HuH-7 (cell line): Measurements from ENCODE around the gene TSEN2.
"Not testable (repeated sequence)": the region's sequence is repeated elsewhere in the genome, so short reads cannot be mapped to it uniquely, and the experiment has no call there.

Source experiments
- DNase-seq: peaks from one replicate; pipeline ENCODE4 v3.0.0; 2011; ENCODE audit warnings: low spot score

TSEN2 gene

DNA sequence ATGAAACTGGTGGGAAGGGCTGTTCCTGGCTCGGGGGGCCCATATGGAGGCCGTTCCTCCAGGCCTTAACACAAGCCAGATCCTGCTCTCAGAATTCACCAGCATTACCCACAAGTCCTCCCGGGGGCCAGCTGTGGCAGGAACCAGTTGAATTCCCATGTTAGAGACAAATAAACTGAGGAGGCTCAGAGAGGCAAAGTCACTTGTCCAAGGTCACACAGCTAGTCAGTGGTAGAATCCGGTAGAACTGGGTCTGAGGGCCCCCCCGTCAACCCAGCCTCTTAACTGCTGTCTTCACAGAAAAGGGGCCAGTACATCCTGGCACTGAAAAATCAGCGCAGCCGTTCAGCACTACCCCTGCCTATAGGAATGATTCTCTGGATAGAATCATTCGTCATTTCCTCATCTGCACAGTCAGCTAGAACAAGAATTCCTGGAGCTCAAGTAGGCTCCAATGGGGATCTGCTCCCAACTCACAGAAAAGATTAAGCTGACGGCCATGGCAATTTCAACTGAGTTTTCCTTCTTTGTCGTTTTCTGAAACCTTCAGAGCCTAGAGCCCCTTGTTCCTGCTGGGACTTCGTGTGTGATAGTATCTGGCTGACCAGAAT, 12.2 kb upstream of the TSEN2 start:
- no peak for DNase-seq

DNA sequence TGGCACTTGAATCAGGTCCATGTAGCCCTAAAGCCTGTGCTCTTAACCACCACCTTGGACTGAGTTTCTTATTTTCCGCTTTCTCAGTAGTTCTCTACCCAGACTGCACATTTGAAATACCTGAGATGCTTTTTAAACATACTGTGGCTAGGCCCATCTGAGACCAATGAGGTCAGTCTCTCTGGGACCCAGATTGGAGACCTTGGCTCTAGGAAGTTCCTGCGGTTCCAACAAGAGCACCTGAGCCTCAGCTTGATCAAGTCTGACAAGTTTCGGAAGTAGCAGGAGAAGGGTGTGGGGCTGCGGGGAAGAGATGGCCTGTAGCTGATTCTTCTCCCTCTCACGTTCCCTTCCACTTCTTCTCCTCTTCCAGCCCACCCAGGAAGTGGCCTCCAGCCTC, 11.5 kb upstream of the TSEN2 start:
- DNase-seq: no peak

DNA sequence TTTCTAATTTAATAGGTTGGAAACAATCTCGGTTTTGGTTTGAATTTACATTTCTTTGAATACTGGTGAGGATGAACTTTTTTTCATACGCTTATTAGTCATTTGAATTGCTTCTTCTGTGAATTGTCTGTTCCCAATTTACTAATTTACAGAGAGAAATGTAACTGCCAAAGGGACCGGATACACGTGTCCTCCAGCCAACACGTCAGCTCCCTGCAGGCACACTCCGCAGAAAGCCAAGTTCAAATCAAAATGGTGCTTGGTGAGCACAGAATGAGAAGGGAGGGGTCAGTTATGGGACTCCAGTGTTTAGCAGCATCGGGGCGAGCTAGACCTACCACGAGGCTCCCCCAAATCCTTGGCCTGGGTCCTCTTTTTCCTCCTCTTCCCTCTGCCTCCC, 10.8 kb upstream of the TSEN2 start:
- no peak for DNase-seq

DNA sequence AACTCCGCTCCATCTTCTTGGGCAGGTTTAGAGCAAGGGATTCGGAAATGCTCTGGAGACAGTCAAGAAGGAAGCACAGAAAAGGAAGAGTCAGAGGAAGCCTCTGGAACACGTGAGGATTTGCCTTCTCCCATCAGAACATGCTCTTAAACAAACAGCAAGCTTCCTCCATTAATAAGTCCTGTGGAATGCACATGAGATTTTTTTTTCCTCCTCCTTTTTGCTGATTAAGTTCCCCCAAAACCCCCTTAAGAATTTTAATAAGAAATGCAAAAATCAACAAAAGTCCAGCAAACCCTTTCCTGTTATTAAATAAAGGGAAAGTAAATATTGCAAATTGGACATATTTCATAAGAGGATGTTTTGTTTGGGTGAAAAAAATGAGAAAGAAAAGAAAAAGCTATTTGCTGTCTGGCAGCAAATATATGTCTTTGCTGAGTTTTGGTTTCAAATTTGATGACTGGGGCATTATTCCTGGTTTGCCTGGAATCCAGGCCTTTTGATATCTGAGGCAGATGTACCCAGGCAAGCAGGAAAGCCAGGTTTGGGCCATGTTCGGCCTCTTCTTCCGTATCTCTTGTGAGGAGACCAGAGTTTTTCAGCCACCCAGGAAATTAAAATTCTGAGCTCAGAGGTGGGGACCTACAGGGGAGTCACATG, 7.9 kb upstream of the TSEN2 start:
- no peak for DNase-seq

DNA sequence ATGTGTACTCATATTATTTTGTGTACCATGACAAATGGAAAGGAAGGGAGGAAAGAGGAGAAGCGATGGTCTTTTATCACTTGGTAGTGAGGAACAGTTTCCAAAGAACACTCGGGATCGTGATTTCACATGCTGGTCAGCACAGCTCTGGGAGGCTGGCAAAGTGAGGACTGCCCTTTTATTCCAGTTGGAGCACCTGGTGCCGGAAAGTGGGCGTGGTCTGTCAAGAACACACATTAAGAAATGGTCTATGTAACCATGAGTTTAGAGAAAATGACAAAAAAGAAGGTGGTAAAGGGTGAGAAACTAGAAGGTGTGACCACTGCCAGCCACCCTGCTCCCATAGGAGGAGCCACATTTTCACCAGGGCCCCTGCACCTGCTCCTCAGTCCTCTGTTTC, 7.0 kb upstream of the TSEN2 start:
- DNase-seq: no peak

DNA sequence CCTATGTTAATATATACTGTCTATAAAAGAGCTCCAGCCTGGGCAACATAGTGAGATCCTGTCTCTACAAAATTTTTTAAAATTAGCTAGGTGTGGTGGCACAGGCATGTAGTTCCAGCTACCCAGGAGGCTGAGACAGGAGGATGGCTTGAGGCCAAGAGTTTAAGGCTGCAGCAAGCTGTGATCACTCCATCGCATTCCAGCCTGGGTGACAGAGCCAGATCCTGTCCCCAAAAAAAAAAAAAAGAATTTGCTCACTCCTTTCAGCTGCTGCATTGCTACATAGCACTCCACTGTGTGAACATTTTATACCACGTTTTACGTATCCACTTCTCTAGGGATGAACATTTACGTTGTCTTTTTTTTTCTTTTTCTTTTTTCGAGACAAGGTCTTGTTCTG, 6.0 kb upstream of the TSEN2 start:
- no peak for DNase-seq

DNA sequence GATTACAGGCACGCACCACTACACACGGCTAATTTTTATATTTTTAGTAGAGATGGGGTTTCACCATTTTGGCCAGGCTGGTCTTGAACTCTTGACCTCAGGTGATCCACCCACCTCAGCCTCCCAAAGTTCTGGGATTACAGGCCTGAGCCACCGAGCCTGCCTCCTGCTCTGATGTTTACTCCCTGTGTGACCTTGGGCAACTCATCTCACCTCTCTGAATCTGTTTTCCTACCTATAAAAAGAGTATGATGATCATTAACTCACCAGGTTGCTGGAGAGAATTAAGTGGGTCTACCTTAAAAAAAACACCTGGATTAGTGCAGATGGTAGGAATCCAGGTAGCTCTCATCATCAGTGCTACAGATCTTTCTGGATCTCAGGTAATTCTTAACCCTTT, 5.1 kb upstream of the TSEN2 start:
- not testable (repeated sequence) for DNase-seq

DNA sequence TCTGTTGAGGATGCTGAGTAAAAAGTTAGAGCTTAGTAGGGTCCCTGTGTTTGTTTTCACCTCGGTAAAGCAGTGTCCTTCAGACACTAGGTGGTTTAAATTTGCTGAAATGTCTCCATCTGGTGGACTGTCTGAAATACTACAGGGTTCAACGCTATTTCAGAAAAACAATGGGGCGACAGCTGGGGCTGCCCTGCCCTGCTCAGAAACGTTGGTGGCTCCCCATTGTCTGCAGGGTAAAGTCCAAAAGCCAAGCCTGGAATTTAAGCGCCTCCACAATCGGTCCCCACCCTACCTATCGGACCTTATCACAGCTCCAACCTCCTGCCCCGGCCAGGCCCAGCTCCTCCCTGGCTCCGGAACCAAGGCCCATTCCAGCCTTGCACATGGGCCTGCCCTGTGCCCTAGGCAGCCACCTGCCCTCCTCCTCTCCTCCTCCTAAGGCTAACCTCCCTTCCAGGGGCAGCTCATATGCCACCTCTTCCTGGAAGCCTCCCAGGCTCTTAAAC, 4.3 kb upstream of the TSEN2 start:
- DNase-seq: peak; percentile 92

DNA sequence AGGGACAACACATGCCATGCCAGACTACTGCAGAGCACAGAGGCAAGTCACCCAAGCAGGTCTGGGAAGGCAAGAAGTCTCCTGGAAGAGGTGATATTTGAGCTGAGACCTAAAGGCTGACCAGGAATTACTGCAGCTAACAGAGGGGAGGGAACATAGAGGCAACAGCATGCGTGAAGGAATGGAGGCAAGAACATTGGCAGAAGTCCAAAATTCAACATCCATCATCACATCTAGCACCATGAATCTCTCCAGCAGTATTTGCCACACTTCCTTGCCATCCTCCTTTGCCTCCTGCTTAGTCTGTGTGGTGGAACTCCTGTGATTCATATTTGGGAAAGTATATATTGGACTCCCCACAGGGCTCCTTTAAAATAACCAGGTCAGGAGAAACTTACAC, 870 bp upstream of the TSEN2 start:
- DNase-seq: no peak

DNA sequence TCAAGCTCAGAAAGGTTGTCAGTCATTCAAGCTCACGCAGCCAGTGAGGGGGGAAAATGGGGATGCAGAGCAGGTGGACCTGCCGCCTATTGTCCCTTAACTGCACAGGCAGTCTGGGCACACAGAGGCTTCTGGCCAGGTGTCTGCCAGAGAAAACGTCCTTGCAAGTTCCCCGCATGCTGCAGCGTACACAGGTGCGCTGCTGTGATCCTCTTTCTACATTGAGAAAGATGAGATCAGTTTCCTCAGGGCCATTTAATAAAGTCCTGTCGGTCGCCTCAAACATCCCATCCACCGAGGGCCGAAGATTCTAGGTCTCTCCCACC, 445 bp upstream of the TSEN2 start:
- DNase-seq: no peak

DNA sequence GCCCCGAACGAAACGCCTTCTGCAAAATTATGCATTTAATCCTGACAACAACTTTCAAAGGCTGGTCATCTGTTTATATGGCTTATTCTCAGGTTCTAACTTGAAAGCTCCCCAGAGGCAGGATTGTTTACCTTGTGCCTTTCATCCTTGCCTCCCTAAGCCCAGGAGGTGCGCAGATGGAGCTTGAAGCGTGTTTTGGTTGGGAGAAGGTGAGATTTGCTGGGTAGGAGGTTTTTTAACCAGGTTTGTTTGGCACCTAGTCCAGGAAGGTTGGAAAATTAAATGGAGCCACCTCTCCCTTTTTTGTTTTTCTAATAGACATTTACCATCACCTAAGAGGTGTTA, 675 bp downstream of the TSEN2 start:
- DNase-seq: no peak

DNA sequence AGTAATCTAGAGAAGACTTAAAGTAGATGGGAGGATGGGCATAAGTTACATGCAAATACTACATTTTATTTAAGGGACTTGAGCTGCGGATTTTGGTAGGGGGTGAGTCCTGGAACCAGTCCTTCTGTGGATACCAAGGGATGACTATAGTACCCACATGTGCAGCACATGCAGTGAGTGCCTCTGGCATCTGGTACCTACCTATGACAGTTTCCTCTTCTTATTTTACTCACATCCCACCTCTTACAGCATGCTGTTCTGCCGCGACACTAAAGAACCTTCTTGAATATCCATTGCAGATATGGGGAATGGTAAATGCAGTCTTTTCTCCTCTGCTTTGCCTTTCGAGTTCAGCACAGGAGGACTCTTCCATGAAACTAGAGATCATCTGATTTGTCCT, 1.7 kb downstream of the TSEN2 start:
- DNase-seq: no peak

DNA sequence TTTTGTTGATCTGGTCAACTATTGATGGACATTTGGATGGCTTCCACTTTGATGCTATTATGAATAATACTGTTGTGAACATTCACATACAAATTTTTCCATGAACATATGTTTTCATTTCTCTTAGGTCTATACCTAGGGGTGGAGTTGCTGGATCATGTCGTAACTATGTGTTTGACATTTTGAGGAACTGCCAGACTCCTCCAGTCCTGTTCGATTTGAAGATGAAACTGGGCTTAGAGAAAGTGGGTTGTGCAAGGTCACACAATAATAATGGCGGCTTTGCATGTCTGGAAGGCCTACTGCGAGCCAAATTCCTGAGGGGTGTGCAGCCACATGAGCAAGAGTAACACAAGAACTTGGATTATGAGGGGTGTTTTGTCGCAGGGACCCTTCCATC, 2.6 kb downstream of the TSEN2 start:
- no peak for DNase-seq

DNA sequence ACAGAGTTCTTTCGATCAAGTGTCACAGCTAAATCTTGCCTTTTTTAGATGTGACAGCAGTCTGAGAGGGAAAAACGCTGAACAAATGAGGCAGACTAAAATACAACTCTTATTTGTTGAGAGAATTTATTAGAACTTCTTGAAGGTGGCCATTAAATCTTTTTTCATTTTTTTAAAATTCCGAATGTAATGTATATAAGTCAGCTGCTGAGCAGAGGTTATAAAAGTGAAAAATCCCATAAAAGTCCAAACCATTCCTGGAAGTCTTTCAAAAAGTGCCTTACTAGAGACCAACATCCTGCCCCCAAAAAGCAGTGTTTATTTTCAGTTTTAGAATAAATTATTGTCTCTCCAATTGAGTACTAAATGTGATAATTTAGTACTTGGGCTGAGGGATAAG, 3.1 kb downstream of the TSEN2 start:
- DNase-seq: no peak

DNA sequence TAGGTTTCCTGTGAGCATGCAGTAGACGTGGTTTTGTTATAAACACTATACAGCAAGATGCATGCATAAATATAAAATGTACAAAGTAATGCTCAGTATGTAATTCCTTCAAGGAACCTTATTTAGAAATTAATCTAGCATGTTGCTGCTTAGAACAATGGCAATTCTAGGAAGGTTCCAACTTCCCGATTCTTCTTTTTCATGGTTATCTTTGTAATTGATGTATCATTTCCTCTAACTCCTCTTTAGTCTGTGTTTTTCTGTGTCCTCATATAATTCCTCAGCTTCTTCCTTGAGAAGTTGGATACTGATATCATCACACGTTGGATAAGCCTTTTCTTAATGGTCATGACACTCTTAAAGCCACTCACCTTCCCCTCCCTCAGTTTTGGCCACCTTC, 3.5 kb downstream of the TSEN2 start:
- no peak for DNase-seq

DNA sequence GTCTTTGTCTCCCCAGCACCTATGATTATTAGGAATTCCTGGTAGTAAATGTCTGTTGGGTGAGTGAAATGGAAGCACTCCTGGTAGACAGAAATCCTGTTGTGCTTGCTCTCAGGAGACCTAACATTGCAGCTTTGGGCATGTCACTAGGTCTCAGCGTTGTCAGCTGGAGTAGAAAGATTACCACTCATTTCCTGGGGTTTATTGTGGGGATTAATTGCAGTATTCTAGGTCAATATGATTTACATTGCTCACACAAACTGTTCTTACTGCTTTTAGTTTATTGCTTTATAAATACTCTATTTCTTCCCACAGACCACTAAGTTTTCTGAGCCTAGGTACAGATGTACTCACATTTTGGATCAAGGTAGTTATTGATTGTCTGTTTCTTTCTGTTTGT, 5.1 kb downstream of the TSEN2 start:
- no peak for DNase-seq

DNA sequence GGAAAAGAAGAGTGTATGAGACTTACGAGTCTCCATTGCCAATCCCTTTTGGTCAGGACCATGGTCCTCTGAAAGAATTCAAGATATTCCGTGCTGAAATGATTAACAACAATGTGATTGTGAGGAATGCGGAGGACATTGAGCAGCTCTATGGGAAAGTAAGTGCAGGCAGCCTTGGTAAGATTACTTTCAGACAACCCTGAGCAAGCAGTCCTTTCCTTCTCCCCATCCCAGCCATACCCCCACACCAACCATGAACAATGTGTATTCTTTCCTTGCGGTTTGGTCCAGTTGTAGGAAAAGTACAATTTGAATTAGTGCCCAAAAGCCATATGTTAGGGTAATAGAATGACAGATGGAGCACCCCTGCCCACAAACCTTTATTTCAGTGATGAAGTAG, 5.6 kb downstream of the TSEN2 start:
- DNase-seq: no peak

DNA sequence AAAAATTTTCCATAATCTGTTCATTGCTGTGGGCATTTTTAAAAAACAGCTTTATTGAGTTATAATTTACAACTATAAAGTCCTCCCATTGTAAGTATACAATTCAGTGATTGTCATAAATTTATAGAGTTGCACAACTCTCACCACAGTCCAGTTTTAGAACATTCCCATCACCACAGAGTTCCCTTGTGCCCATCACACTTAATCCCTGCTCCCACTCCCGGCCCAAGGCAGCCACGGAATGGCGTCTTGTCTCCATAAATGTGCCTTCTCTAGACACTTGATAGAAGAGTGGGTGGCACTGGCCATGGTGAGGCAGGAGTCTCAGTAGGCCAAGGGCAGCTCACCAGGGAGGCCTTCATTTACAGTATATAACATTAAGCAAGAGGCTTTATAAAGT, 6.3 kb downstream of the TSEN2 start:
- no peak for DNase-seq

DNA sequence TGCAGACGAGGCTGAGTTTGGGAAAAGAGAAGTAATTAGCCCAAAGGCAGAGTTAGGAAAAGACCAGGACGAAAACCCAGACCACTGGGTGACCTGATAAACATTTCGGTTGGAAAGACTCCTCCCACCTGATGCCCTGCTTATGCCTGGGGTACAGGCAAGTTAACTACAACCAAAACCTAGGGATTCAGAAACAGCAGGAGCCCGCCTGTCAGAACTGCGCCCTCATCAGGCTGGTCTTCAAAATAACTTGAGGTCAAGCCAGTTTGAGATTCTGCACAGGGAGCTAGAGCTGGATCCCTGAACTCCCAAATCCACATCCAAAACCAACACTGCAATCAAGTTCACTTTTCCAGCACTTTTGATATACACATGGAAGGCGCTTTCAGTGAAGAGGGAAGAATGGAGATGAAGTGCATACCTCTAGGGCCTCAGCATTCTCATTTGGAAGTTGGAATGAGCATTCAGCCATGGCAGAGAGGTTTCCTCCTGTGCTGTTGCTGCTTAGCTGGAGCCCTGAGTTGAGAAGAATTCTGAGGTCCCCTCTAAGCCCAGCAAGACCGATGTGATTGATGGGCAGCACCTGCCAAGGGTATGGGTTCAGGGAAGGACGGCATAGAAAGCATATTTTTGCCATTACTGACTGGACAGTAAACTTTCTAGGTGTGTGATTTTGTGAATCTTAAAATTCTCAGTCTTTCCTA, 11.6 kb downstream of the TSEN2 start:
- DNase-seq: peak; percentile 58

DNA sequence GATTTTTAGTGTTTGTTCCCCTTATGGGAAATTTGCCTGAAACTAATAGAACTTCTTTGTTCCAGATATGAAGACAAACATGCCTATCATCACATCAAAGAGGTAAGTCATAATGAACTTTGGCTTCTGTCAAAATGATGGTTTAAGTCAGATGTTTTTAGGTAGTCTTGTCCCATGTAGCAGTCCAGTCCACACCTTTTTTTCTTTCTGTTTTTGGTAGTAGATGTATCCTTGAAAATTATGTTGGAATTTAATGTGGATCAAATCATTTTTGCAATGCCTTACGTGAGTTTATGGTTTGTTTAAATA, 12.1 kb downstream of the TSEN2 start:
- no peak for DNase-seq

DNA sequence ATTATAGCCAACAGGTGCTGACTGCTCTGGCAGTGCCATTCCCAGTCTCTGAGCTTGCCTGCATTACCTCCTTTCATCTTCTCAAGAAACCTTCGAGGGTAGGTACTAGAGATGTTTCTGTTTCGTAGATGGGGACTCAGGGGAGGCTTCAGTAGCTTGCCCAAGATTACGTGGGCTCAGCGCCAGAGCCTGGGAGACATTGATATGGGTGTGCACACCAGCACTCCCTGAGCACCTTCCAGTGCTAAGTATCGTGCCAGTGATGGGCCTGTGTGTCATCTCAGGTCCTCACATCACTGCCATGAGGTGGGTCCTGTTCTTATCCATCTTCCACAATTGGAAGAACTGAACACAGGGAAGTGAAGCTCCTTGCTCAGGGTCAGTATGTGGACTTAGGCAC, 15.2 kb downstream of the TSEN2 start:
- DNase-seq: no peak

DNA sequence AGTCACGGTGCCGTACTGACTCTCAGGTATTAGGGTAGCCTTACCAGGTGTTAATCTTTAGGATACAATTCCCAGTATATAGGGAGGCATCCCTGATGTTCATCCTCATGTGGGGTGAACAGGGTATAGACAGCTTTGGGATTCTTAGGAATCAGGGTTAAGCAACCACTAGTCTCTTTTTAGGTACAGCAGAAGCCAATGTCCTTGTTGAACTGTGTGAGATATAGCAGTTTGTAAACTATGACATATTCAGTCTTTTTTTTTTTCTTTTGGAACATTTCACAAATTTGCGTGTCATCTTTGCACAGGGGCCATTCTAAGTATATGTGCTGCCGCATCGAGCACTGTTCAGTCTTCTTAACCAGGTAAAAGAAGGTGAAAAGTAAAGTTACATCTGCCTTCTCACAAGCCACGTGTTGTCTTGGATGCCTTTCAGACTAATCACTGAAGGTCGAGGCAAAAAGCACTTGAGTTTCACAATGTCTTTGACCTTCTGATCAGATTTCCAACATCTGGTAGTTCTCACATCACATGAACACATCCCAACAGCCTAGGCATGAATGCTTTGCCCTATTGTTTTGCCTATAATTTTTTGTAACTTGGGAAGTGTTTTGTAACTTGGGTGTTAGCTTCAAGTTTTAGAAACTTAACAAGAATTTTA, 17.2 kb downstream of the TSEN2 start:
- DNase-seq: no peak

DNA sequence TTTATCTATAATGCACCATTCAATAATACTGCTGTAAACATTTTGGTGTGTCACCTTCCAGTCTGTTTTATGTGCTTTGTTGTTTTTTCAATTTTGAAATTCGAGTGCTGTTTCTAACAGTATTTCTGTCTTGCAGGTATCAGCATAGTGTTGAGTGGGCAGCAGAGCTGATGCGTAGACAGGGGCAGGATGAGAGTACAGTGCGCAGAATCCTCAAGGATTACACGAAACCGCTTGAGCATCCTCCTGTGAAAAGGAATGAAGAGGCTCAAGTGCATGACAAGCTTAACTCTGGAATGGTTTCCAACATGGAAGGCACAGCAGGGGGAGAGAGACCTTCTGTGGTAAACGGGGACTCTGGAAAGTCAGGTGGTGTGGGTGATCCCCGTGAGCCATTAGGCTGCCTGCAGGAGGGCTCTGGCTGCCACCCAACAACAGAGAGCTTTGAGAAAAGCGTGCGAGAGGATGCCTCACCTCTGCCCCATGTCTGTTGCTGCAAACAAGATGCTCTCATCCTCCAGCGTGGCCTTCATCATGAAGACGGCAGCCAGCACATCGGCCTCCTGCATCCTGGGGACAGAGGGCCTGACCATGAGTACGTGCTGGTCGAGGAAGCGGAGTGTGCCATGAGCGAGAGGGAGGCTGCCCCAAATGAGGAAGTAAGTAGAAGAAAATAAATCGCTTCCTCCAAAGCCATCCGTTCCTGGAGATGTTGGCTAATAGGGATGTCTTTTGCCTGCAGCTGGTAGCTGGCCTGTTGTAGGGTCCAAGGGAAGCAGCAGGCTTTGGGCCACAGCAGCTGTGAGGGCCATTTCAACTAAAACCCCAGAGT, 19.1 kb downstream of the TSEN2 start:
- DNase-seq: no peak
